GM19023 (cell line): ENCODE measurements around the gene DNM3.

Experiments
- ATAC-seq: cut with Tn5 transposase; IDR thresholded peaks from one replicate; pipeline ENCODE4 v1.9.1; 2021; ENCODE audit warnings: mild to moderate bottlenecking, moderate library complexity; ENCODE audit not compliant: unreplicated experiment

The DNM3 gene

DNA sequence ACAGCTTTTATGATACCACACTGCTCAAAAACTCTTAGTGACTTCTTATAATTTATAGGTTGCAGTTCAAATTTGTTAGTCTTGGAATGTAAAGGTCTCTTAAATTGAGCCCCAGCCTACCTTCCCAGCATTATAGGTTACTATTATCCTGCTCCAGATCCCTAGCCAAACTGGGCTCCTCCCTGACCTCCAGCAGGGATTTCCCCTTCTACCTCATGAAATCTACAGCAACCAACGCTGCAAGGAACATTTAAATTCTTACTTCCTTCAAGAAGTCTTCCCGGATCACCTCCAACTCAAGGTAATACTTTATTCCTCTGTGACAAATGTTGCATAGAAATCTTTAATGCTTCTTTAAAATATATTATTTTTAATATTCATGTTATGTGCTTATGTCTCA is 324.1 kb downstream of the DNM3 start:
- ATAC-seq: no peak

DNA sequence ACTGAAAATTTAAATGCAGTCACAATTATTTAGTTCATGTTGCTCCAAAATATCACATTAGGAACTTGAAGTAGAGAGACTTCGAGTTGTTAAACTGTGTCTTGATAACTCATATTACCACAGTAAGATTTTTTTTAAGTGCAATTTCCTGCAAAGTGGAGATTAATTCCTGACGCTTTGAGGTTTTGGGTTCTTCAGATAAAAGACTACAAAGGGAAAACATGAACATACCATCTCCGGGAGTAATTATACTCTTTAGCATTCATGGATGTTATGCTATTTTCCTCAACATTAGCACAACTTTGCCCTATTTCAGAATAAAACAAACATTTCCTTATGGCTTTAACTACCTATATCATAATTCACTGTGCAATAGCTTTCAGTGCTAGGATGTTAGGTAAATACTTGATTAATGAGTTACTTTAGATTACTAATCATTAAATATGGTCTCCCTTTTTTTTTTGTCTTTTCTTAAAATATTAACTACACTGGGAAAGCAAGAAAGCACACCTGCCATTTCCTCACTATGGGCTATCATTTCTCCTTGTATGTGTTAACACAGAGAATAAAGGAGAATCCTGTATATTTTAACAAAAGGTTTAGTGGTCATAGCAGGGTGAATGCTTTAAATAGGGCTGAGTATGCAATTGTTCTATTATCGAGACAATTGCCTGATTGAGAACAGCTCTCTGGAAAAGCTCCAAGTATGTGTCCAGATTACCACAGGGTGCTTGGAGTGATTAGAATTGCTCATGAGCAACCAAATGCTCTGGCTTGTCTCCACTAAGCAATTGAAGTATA is 326.7 kb downstream of the DNM3 start:
- ATAC-seq: no peak

DNA sequence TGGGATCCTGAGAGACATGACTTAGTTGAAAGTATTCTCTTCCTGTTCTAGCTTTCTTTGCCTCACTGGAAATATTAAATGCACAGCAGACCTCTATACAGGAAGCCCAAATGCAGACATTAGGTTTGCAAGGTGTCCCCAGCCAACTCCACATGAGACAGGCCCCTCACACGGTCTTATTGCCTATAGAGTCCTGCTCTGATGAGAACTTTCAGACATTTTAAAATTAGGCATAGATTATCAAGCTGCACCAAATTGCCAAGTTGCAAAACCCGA is 327.2 kb downstream of the DNM3 start:
- ATAC-seq: no peak

DNA sequence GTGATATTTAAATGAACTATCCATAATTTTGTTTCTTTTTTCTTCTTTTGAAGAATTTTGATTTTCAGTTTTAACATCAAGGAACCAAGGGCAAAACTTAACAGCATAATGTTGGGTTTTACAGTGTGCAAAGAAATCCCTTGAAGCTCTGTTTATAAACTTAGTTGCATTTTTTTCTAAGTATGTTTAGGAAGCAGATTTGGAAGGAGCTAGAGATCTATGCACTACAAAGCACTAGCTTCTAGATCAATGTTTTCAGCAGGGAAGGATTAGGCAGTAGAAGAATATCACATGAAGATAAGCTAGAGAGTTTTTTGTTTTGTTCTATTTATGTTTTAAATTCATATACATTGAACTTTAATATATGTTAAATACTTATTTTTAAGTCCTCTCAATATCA is 328.5 kb downstream of the DNM3 start:
- no peak for ATAC-seq

DNA sequence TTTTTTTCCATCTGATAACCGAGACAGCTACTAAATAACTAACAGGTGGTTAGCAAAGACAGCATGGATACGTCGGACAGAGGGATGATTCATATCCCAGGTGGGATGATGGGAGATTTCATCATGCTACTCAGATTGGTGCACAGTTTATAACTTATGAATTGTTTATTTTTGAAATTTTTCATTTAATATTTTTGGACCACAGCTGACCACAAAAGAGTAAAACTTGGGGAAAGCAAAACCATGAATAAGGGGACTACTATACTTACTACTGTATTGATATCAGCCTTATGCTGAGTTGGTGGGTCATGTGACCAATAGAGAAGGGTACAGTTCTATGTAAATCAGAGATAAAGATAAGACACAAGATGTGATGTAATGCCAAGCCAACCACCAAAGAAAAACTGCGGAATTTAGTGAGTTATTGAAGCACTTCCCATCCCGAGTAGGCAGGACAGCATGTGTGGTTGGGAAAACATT is 331.1 kb downstream of the DNM3 start:
- no peak for ATAC-seq

DNA sequence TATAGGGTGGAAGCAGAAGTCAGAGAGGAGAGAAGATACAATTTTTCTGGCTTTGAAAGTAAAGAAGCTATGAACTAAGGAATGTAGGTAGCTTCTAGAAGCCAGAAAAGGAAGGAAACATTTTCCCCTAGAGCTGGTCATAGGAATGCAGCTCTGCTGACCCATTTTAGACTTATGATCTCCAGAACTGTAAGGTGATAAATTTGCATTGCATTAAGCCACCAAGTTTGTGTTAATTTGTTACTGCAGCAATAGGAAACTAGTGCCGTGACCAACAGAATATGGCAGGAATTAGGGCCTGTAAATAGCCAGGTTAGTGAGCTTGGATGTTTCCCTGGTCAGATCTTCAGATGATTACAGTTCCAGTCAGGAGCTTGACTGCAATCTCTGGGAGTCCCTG is 334.9 kb downstream of the DNM3 start:
- no peak for ATAC-seq

DNA sequence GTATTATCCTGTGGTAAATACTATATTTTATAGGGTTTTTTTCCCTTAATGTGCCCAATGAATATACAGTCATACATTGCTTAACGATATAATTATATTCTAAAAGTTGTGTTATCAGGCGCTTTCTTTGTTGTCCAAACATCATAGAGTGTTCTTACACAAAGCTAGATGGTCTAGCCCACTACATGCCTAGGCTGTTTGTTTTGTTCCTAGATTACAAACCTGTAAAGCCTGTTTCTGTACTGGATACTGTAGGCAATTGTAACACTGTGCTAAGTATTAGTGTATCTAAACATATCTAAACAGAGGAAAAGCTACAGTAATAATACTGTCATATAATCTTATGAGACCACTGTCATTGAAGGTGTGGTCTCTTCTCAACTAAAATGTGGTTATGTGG is 336.6 kb downstream of the DNM3 start:
- ATAC-seq: no peak

DNA sequence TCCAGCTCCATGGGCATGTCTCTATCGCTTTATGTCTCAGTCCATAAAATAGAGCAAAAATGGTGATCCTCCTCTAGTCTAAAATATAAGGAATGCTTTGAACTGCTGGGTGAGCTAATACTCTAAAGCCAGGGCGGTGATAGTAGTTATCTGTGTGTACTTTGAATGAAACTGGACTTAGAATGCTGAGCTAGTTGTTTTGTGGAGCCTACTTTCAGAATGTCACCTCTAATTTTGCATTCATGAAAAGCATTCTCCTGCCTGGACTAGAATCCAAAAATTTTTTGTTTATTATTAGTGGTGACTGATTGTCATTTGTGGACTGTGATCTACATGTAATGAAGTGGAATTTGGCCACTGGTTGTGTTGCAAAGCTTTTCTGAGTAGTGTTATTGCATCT is 337.6 kb downstream of the DNM3 start:
- no peak for ATAC-seq

DNA sequence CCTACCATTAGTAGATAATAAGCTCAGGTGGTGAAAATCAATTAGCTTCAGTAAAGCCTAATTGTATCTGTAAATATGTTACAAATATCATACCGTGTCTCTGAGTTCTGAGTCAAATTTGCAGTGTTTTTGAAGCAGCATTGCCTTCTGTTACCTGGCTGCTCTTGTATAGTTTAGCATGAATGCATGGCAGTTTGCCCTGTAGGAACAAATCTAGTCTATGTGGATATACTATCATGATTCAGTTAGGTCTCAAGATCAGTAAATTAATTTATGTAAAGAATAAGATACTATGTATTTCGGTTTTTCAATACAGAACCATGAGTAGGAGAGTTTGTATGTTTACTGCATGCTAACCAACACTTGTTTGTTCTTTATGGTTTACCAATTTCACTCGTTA is 338.6 kb downstream of the DNM3 start:
- no peak for ATAC-seq

DNA sequence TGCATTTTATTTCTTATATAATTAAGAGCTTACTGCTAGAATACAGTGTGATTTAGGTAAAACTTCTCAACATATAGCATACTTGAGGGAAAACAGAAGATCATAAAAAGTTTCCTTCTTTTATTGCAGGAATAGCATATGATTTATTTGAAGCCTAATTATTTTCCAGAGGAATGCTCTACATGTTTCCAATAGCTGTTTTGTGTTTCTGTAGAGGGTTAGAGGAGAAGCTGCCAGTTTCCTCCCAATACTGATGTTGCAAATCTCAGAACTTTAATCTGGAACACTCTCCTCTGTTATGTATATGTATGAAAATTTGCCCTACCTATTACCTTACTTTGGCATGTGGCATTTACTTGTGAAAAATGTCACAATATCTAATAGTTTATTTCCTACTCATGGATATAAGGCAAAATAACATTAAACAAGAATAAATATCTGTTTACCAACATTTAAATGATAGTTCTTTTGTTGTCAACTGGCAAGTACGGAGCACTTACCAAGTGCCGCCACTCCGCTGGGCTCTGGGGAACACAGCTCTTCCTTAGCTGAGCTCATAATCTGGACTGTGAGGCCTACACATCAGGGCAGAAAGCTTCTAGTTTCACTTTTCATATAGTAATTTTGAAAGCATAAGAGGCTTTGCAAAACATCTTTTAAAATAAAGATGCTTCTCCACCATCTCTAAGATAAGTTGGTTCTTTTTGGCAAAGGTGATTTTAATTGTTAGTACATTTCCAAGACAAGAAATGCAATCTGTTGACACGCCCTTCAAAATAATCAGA is 339.4 kb downstream of the DNM3 start:
- peak; percentile 52 for ATAC-seq

DNA sequence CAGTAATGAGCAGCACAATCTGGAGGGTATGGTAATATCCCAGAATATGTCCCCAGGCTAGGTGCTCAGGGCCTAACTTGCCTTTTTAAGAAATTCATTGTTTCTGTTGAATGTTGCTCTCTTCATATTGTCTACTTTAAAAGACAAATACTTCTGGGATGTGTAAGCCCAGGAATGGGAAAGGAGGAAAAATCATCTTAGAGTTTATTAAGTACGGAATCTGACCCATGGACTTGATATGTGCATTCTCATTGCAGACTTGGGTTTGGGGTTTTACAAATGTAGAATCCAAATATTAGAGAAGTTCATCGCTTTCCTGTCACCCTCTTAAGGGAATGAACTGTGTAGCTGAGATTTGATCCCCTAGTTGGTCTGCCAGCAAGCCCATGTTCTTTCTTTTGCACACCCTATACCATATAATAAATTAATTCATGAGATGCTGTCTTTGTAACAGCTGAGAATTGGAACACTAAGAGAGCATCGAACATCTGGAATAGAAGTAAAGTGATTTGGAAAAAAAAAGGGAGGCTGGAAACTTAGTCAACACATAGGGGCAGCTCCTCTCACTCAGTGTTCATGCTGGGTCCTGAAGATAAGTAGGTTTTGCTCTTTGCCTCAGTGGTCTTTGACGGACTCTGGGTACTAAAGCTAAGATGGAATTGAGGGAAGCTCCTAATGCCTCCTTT is 343.4 kb downstream of the DNM3 start:
- ATAC-seq: peak; percentile 1

DNA sequence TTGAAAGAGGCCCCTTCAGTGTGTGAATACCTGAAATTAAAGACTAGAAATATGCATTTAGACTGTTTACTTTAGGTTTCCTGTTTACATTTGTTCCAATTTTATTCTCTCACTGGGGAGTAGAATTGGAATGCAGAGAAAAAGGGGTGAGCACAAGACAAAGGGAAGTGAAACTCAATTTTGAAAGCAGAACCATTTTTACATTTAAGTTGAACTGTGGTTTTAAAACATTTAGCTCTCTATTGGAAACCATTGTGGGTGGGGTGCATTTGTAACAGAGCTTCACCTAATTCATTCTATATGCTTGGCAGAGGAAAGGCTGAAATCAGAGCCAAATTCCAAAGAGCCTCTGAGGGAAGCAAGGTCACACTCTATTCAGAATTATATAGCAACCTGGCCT is 343.9 kb downstream of the DNM3 start:
- ATAC-seq: peak; percentile 46

DNA sequence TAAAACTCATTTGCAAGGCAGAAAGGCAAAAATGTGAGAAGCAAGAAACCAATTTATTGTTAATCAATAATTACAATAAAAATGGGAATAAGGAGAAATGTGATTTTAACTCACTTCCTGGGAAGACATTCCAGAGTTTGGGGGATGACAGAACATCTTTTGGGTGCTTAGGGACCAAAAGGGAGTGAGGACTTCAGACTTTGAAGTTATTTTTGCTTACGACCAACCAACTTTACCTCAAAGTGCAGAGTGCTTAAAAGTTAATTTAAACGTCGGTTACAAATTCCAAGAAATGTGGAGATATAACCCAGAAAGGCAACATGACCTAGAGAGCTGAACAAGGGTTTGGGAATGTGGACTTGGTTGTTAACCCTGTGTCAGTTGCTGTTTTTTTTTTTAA is 344.7 kb downstream of the DNM3 start:
- no peak for ATAC-seq

DNA sequence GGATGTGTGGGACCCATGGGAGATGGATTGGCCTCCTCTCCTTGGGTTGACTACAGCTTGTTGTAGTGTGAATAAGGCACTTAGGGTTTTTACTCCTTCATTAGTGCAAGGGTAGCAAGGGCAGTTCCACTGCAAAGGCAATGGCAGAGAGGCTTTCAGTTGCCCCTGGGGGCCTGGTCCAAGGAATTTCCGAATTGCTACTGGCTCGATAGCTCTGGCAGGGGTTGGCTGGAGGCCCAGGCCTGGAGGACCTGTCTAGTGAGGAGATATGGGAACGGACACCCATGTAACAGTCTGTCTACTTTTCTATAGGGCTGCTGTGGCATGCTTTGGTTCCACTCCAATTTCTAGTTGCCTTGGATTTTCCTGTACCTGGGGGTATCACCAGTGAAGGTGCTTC is 360.3 kb downstream of the DNM3 start:
- no peak for ATAC-seq

DNA sequence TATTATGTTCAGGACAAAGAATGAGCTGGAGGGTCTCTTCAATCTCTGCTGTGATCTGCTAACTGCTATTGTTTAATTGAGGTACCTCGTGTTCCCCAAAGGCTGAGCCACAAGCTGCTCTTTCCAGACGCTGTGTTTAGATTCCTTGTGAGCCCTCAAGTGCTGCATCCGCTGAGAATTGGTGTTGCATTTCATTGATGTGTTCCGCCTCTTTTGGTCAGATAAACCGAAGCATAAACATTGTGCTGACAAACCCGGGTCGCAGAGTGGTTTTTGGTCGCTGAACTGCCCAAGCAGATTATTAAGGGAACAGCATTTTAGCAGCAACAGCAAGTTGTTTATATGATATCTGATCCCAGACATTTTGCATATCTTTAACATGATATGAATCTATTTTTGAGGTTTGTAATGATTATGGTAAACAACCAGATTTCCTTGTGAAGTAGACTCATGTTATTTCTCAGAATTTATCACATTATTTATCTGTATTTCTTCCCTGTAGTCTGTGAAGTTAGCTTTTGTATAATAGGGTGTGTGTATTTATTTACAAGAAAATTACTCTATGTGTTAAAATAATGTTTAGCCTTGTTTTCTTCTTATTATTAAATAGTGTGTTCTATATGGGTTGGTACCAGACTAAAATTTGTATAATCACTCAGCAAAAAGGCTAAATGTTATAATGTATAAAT is 362.0 kb downstream of the DNM3 start:
- ATAC-seq: no peak

DNA sequence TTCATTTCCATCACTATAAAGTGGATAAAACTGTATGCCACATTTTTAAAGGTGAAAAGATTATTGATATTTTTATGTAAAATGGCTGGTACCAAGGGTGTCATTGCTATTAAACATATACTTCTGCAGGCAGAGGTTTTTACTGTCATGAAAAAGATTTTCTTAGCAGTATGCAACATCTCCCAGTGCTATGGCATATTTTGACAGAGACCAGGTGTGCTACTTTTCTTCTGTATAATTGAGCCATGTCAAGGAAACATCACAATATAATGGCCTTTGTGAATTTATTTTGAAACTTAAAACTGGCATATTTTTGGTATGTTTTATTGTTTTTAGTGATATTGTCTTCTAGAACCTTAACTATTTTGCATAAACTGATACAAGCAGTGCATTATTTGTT is 362.6 kb downstream of the DNM3 start:
- no peak for ATAC-seq

DNA sequence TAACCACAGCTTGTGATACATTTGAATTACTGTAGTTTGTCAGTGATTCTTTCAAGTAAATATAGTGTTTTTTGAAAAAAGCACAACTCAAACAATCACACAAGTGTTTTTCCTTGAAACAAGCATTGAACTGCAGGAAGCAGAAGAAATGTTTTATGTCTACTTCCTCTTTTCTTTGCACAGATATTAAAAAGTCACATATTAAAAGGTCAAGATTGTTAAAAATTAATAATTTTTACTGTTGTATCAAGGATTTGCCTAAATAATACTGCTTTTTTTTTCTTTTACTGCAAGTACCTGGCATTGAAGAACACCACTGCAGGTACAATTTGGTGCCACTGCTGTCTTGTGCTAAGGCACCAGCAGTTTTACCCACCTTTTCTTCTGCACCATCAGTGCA is 365.0 kb downstream of the DNM3 start:
- no peak for ATAC-seq

DNA sequence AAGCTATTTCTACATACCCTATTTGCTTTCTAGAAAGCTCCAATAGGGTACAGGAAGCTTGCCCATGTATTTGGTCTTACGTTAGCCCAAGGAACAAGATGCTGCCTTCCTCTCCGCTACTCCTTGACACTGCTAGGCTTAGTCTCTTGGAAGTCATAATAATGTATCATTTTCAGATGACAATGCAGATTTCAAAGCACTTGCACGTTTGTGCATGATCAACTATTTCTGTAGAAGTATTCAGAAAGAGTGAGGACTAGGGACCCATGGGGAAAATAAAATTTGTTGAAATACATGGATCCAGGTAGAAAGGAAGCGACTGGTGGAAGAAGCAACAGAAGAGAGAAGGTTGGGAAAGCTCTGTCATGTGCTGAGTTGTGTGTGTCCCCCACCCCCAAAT is 367.3 kb downstream of the DNM3 start:
- ATAC-seq: no peak

DNA sequence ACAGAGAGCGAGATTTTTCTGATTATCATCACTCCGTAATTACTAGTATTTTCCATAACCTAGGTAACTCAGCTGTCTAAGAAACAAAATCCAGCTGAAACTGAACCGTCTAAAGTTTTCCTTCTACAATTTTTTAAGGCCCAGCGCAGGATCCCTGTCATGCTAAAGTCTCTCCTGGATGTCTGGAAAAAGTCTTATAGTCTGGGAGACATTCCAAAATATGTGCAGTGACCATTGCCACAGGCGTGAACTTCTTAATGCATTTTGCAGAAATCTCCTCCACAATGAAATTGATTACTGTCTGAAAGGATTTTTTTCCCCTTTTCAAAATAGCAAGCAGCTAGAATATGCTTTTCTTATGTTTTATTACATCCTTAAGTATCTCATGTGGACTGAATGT is 369.9 kb downstream of the DNM3 start:
- no peak for ATAC-seq

DNA sequence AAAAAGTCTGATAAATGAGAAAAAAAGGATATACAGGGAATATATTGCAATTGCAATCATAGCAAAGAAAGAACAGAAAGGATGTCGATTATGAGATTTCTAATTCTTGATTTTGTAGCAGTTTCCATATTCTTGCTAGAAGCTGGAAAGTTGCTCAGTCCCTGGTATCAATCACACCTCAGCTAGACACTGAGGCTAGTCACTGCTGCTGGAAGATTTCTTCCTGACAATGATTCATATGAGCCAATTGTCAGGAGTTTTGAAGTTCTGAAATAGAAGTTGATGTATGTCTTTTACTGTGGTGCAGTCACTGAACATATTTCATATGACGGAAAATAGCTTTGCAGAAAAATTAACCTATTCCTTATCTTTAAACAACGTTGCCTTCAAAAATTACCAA is 370.8 kb downstream of the DNM3 start:
- no peak for ATAC-seq

DNA sequence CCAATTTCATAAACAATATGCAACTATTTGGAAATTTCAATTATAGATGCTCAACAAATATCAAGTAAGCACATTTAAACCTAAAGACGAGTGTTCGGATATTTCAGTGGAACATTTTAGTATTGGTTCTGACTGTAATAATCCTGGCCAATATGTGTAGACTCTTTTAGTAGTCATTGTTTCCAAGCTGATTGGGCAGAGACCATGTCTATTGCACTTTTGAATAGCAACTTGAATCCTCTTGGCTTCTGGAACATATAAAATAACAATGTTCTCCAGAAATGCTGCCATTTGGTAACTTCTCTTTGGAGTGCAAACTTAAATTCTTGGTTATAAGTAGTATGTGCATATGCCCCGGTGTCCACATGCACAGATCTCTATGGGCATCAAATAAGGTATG is 373.7 kb downstream of the DNM3 start:
- ATAC-seq: no peak
